HL-60 (cell line): ENCODE measurements around the gene TIAM1.

Experiments
- DNase-seq, 2 experiments: peaks; one replicate each; pipeline ENCODE4 v3.0.0-alpha.2; 2010 to 2020; ENCODE audit warnings: low read depth in 1 of 2, low spot score in 1 of 2
- H3K27ac ChIP-seq: fragments of 250-450 bp; sonication (Bioruptor Pico); replicated peaks from 2 replicates; pipeline ENCODE4 v1.5.1; 2020; ENCODE audit warnings: mild to moderate bottlenecking, moderate library complexity
- H3K27me3 ChIP-seq: fragments of 250-450 bp; sonication (Bioruptor Pico); 2 replicates; pipeline ENCODE4 v1.5.1; 2021; ENCODE audit warnings: mild to moderate bottlenecking, moderate library complexity; ENCODE audit not compliant: insufficient read depth, poor library complexity, severe bottlenecking
- H3K4me3 ChIP-seq: replicated peaks from 2 replicates; pipeline ENCODE4 v1.5.1; 2011; ENCODE audit warnings: mild to moderate bottlenecking, control low read depth, low read length; ENCODE audit not compliant: insufficient read depth
- GABPA ChIP-seq: IDR thresholded peaks from 2 replicates; pipeline ENCODE4 v1.6.1; 2012; ENCODE audit warnings: low read depth
- POLR2AphosphoS5 ChIP-seq: IDR thresholded peaks from 2 replicates; pipeline ENCODE4 v1.6.1; 2012; ENCODE audit warnings: low read depth
- SPI1 ChIP-seq: IDR thresholded peaks from 2 replicates; pipeline ENCODE4 v1.6.1; 2012; ENCODE audit warnings: low read depth, mild to moderate bottlenecking, borderline replicate concordance
- TF ChIP-seq, protein P1 (sequence below): IDR thresholded peaks from one replicate; pipeline ENCODE4 v1.5.1; 2011; ENCODE audit warnings: low read length, control low read depth, inconsistent platforms; ENCODE audit not compliant: insufficient read depth
- TF ChIP-seq, protein P2 (sequence below): IDR thresholded peaks from 2 replicates; pipeline ENCODE4 v1.6.1; 2012; ENCODE audit warnings: low read depth; ENCODE audit not compliant: insufficient replicate concordance

Gene TIAM1

DNA sequence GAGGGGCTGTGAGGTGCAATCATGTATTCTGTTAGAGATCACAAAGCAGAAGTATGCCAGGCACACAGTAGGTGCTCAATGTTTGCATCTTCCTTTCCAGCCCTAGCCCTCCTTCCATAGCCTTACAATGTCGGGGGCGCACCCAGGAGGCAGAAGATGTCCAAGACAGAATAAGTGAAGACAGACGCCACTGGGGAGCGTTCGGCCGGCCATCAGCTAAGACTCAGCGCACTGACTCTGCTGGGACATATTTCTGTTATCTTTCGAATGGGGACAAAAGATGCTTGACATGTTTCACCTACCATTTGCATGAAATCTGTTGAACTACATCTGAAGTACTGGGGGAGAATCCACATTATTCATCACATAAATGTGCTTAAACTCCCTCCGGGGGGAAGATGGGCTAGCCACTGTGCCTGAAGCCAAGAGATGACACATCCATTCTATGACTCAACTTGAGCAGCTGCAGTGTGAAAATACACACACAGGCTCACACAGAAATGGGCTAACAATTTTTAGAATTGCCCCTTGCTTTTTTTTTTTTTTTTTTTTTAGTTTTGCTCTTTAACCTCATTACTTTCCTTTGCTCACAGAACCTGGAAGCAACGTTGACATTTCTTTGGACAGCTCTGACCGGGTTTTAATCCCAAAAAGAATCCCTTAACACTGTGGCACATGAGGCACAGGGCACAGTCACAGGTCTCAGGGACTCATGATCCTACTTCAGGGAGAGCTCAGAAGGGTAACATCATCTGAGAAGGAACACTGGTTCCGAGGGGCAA, 7.9 kb downstream of the TIAM1 start:
- Histone ChIP-seq H3K27me3 (no peaks in the 10 kb centered on the region), H3K27ac (no peak overlapping the region)

DNA sequence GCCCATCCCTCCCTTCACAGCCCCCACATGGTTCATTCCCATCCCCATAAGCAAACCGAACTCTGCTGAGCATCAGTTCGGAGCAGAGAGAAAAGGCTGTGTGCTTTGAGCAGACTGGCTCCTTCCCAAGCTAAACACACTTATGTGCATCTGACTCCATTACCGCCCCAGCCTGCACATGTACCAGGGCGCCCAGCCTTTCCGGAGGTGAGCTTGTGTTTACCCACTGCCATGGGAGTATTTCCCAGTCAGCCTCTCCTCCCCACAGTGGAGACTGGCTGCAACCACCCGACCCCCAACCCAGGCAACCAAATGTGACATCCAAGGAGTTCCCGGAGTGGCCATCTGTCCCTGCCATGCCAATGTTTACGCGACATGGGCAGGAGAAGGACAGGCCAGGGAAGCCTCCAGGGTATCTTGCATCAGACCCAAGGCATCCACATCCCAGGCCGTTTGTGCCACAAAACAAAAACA, 9.4 kb downstream of the TIAM1 start:
- TF ChIP-seq, protein P1, sequence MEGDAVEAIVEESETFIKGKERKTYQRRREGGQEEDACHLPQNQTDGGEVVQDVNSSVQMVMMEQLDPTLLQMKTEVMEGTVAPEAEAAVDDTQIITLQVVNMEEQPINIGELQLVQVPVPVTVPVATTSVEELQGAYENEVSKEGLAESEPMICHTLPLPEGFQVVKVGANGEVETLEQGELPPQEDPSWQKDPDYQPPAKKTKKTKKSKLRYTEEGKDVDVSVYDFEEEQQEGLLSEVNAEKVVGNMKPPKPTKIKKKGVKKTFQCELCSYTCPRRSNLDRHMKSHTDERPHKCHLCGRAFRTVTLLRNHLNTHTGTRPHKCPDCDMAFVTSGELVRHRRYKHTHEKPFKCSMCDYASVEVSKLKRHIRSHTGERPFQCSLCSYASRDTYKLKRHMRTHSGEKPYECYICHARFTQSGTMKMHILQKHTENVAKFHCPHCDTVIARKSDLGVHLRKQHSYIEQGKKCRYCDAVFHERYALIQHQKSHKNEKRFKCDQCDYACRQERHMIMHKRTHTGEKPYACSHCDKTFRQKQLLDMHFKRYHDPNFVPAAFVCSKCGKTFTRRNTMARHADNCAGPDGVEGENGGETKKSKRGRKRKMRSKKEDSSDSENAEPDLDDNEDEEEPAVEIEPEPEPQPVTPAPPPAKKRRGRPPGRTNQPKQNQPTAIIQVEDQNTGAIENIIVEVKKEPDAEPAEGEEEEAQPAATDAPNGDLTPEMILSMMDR: no peak
- TF ChIP-seq, protein P2, sequence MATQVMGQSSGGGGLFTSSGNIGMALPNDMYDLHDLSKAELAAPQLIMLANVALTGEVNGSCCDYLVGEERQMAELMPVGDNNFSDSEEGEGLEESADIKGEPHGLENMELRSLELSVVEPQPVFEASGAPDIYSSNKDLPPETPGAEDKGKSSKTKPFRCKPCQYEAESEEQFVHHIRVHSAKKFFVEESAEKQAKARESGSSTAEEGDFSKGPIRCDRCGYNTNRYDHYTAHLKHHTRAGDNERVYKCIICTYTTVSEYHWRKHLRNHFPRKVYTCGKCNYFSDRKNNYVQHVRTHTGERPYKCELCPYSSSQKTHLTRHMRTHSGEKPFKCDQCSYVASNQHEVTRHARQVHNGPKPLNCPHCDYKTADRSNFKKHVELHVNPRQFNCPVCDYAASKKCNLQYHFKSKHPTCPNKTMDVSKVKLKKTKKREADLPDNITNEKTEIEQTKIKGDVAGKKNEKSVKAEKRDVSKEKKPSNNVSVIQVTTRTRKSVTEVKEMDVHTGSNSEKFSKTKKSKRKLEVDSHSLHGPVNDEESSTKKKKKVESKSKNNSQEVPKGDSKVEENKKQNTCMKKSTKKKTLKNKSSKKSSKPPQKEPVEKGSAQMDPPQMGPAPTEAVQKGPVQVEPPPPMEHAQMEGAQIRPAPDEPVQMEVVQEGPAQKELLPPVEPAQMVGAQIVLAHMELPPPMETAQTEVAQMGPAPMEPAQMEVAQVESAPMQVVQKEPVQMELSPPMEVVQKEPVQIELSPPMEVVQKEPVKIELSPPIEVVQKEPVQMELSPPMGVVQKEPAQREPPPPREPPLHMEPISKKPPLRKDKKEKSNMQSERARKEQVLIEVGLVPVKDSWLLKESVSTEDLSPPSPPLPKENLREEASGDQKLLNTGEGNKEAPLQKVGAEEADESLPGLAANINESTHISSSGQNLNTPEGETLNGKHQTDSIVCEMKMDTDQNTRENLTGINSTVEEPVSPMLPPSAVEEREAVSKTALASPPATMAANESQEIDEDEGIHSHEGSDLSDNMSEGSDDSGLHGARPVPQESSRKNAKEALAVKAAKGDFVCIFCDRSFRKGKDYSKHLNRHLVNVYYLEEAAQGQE: no peak
- TF ChIP-seq POLR2AphosphoS5 (no peak), GABPA (no peak), SPI1 (no peak)
- H3K27me3 ChIP-seq: no peaks in the 10 kb centered on the region
- no peak for DNase-seq
- no peak overlapping the region for H3K4me3 ChIP-seq
- H3K27ac ChIP-seq: no peak overlapping the region

More for the DNA sequence above, 7.9 kb downstream of the TIAM1 start:
- DNase-seq: no peak
- TF ChIP-seq, protein P2: no peak
- no peak for TF ChIP-seq POLR2AphosphoS5
- no peak overlapping the region for H3K4me3 ChIP-seq

DNA sequence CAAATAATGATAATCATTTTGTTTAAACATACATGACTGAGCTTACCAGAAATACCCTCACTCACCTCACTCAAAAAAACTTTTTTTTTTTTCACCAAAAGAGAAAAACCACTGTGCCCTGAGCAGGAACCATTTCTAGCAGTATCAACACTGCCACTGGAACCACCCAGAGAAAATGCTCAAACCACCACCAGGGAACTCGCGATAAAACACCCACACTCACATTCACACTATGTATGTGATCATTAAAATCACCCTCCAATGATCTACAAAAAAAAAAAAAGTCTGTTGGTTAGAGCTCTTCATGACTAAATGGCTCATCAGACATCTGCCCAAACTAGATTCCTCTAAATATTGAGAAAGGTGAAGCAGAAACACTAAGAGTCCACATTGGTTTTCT, 11.5 kb downstream of the TIAM1 start:
- TF ChIP-seq GABPA (no peak), SPI1 (no peak), POLR2AphosphoS5 (no peak)
- TF ChIP-seq, protein P1: no peak
- TF ChIP-seq, protein P2: no peak
- no peaks in the 10 kb centered on the region for H3K27me3 ChIP-seq
- DNase-seq: no peak
- H3K27ac ChIP-seq: no peak overlapping the region
- no peak overlapping the region for H3K4me3 ChIP-seq
